GM12892 (cell line): ENCODE results near the gene LRRC27.
"Not testable (repeated sequence)": the region's sequence is repeated elsewhere in the genome, so short reads cannot be mapped to it uniquely, and the experiment has no call there.

Experiments used
- DNase-seq: peaks from one replicate; pipeline ENCODE4 v3.0.0; 2011; ENCODE audit not compliant: insufficient read length
- FAIRE-seq: peaks from 2 replicates; lab custom pipeline; 2011; peaks lifted over from hg19 to GRCh38; lab: Jason Lieb, UNC
- POLR2A ChIP-seq: IDR thresholded peaks from 2 replicates; pipeline ENCODE4 v1.6.1; 2011; ENCODE audit warnings: low read depth, low read length, control low read depth
- POLR2AphosphoS5 ChIP-seq: IDR thresholded peaks from 2 replicates; pipeline ENCODE4 v1.6.1; 2011; ENCODE audit warnings: low read depth, low read length, control low read depth
- TAF1 ChIP-seq: IDR thresholded peaks from 2 replicates; pipeline ENCODE4 v1.6.1; 2011; ENCODE audit warnings: low read depth, mild to moderate bottlenecking, control low read depth, low read length, borderline replicate concordance

The LRRC27 gene

GRCh38 chr10:132313305-132313704, 18.7 kb upstream of the LRRC27 start:
- FAIRE-seq (no peak), DNase-seq (no peak)
- TF ChIP-seq POLR2A (no peak), POLR2AphosphoS5 (no peak), TAF1 (no peak)

- FAIRE-seq (no peak), DNase-seq (no peak)
- no peak for TF ChIP-seq POLR2A
- TF ChIP-seq TAF1: no peak
- no peak for TF ChIP-seq POLR2AphosphoS5
These were observed 18.1 kb upstream of the LRRC27 start for GRCh38 chr10:132313865-132314264.

- DNase-seq (no peak), FAIRE-seq (no peak)
- TF ChIP-seq POLR2A (no peak), POLR2AphosphoS5 (no peak), TAF1 (no peak)
These were observed 17.7 kb upstream of the LRRC27 start for GRCh38 chr10:132314336-132314735.

- not testable (repeated sequence) for DNase-seq, FAIRE-seq
These were observed 17.1 kb upstream of the LRRC27 start for GRCh38 chr10:132314881-132315280.

GRCh38 chr10:132316133-132316532, 15.9 kb upstream of the LRRC27 start:
- FAIRE-seq (no peak), DNase-seq (no peak)
- no peak for TF ChIP-seq POLR2A
- TF ChIP-seq POLR2AphosphoS5: no peak
- TF ChIP-seq TAF1: no peak

- DNase-seq, FAIRE-seq: not testable (repeated sequence)
These were observed 14.5 kb upstream of the LRRC27 start for GRCh38 chr10:132317477-132317876.

GRCh38 chr10:132319853-132320653, 11.9 kb upstream of the LRRC27 start:
- FAIRE-seq (peak; percentile 97), DNase-seq (peak; percentile 68)
- TF ChIP-seq POLR2A (no peak), POLR2AphosphoS5 (no peak; the same call in 1 of the 2 replicates), TAF1 (no peak)

GRCh38 chr10:132320654-132321469, 11.1 kb upstream of the LRRC27 start:
- no peak for FAIRE-seq
- no peak for DNase-seq
- TF ChIP-seq TAF1 (no peak), POLR2AphosphoS5 (no peak), POLR2A (no peak)

- FAIRE-seq (no peak), DNase-seq (no peak)
- TF ChIP-seq TAF1 (no peak), POLR2AphosphoS5 (no peak), POLR2A (no peak)
These were observed 10.3 kb upstream of the LRRC27 start for GRCh38 chr10:132321726-132322125.

GRCh38 chr10:132322586-132323048, 9.4 kb upstream of the LRRC27 start:
- FAIRE-seq: no peak
- no peak for DNase-seq
- TF ChIP-seq POLR2AphosphoS5 (no peak), TAF1 (no peak)

GRCh38 chr10:132324186-132324585, 7.8 kb upstream of the LRRC27 start:
- DNase-seq (no peak), FAIRE-seq (no peak)
- TF ChIP-seq TAF1: no peak
- no peak for TF ChIP-seq POLR2A
- no peak for TF ChIP-seq POLR2AphosphoS5

- DNase-seq (no peak), FAIRE-seq (no peak)
- TF ChIP-seq POLR2A (no peak), TAF1 (no peak), POLR2AphosphoS5 (no peak)
These were observed 5.6 kb upstream of the LRRC27 start for GRCh38 chr10:132326344-132326889.

- FAIRE-seq (no peak), DNase-seq (no peak)
- TF ChIP-seq POLR2AphosphoS5 (no peak), TAF1 (no peak), POLR2A (no peak)
These were observed 5.1 kb upstream of the LRRC27 start for GRCh38 chr10:132326925-132327324.

- DNase-seq: no peak
- no peak for TF ChIP-seq POLR2AphosphoS5
- TF ChIP-seq TAF1: no peak
- TF ChIP-seq POLR2A: no peak
- no peak for FAIRE-seq
These were observed 3.9 kb upstream of the LRRC27 start for GRCh38 chr10:132328106-132328505.
